ENCODE data around the gene YWHAQ.

YWHAQ gene

GRCh38 chr2:9592699-9593098 lies 38.1 kb downstream of the YWHAQ start (continued):
- TF ChIP-seq TSHZ2 (CRISPR knock-in tag; IDR thresholded peaks at IDR 0.05) (no peak), POU6F1 (CRISPR knock-in tag; IDR thresholded peaks at IDR 0.05; ENCODE audit: borderline replicate concordance, low read depth) (no peak), RARB (CRISPR knock-in tag; IDR thresholded peaks at IDR 0.05) (no peak)

- no peak for ATAC-seq
- TF ChIP-seq ZNF565 (CRISPR knock-in tag; conservative IDR thresholded peaks at IDR 0.05; ENCODE audit: low read depth) (no peak), CSRNP3 (CRISPR knock-in tag; IDR thresholded peaks at IDR 0.05) (no peak), ARNTL (CRISPR knock-in tag; IDR thresholded peaks at IDR 0.05; ENCODE audit: borderline replicate concordance, low read depth) (no peak)
Measured at GRCh38 chr2:9590641-9591040, 40.2 kb downstream of the YWHAQ start.

GRCh38 chr2:9586465-9586864 lies 44.3 kb downstream of the YWHAQ start:
- TF ChIP-seq GLIS3 (CRISPR knock-in tag; IDR thresholded peaks at IDR 0.05) (no peak), ISL1 (CRISPR knock-in tag; IDR thresholded peaks at IDR 0.05) (no peak), ARNTL (CRISPR knock-in tag; IDR thresholded peaks at IDR 0.05; ENCODE audit: borderline replicate concordance, low read depth) (no peak), ESRRG (CRISPR knock-in tag; IDR thresholded peaks at IDR 0.05) (no peak), ZNF8 (CRISPR knock-in tag; IDR thresholded peaks at IDR 0.05) (no peak), ZFP3 (CRISPR knock-in tag; IDR thresholded peaks at IDR 0.05) (no peak), CSRNP3 (CRISPR knock-in tag; IDR thresholded peaks at IDR 0.05) (no peak), ZNF70 (CRISPR knock-in tag; IDR thresholded peaks at IDR 0.05) (no peak), ZNF565 (CRISPR knock-in tag; conservative IDR thresholded peaks at IDR 0.05; ENCODE audit: low read depth) (no peak), TCF4 (CRISPR knock-in tag; IDR thresholded peaks at IDR 0.05; ENCODE audit: borderline replicate concordance) (no peak), TOX (CRISPR knock-in tag; IDR thresholded peaks at IDR 0.05; ENCODE audit: borderline replicate concordance) (no peak), BACH2 (CRISPR knock-in tag; IDR thresholded peaks at IDR 0.05; ENCODE audit: borderline replicate concordance) (no peak), OSR1 (CRISPR knock-in tag; IDR thresholded peaks at IDR 0.05) (no peak)
- ATAC-seq, result no peak

GRCh38 chr2:9585486-9585885 lies 45.3 kb downstream of the YWHAQ start:
- no peak for ATAC-seq
- TF ChIP-seq RARB (CRISPR knock-in tag; IDR thresholded peaks at IDR 0.05) (no peak), TOX (CRISPR knock-in tag; IDR thresholded peaks at IDR 0.05; ENCODE audit: borderline replicate concordance) (no peak), PPARA (CRISPR knock-in tag; IDR thresholded peaks at IDR 0.05; ENCODE audit: borderline replicate concordance) (no peak), ARNTL (CRISPR knock-in tag; IDR thresholded peaks at IDR 0.05; ENCODE audit: borderline replicate concordance, low read depth) (no peak), BACH2 (CRISPR knock-in tag; IDR thresholded peaks at IDR 0.05; ENCODE audit: borderline replicate concordance) (no peak), TSHZ2 (CRISPR knock-in tag; IDR thresholded peaks at IDR 0.05) (no peak), ZC3H10 (CRISPR knock-in tag; IDR thresholded peaks at IDR 0.05) (no peak), ZNF565 (CRISPR knock-in tag; conservative IDR thresholded peaks at IDR 0.05; ENCODE audit: low read depth) (no peak), CREB5 (CRISPR knock-in tag; IDR thresholded peaks at IDR 0.05; ENCODE audit: low read depth) (no peak), ZNF8 (CRISPR knock-in tag; IDR thresholded peaks at IDR 0.05) (no peak), POU6F1 (CRISPR knock-in tag; IDR thresholded peaks at IDR 0.05; ENCODE audit: borderline replicate concordance, low read depth) (no peak), OSR1 (CRISPR knock-in tag; IDR thresholded peaks at IDR 0.05) (no peak), ZFP30 (CRISPR knock-in tag; IDR thresholded peaks at IDR 0.05) (no peak), SNAI2 (CRISPR knock-in tag; IDR thresholded peaks at IDR 0.05) (no peak), ISL1 (CRISPR knock-in tag; IDR thresholded peaks at IDR 0.05) (no peak), GLIS3 (CRISPR knock-in tag; IDR thresholded peaks at IDR 0.05) (no peak), TCF4 (CRISPR knock-in tag; IDR thresholded peaks at IDR 0.05; ENCODE audit: borderline replicate concordance) (no peak), ZFP3 (CRISPR knock-in tag; IDR thresholded peaks at IDR 0.05) (no peak), CSDC2 (CRISPR knock-in tag; IDR thresholded peaks at IDR 0.05) (no peak)

Data from SK-N-SH treated with all-trans-retinoic acid at 6 μM for 48 hours (cell line).